Right lobe of liver (tissue), 4 donors: ENCODE data around the gene UGT8.

ENCODE experiments used
- POLR2A ChIP-seq: fragments of 450-650 bp; IDR thresholded peaks from one replicate; pipeline ENCODE4 v1.6.1; 2017; ENCODE audit warnings: antibody characterized with exemption, mild to moderate bottlenecking
- TF ChIP-seq, protein P1 (sequence below), 4 donors: fragments of 200-600 bp in 3 of 4; fragments of 450-650 bp in 1 of 4; IDR thresholded peaks; one replicate each; pipeline versions ENCODE4 v1.5.1 to v1.8.0; 2016 to 2022; ENCODE audit warnings: antibody characterized with exemption in 4 of 4, mild to moderate bottlenecking in 2 of 4
- donor health status: DM: no; HTN: no; CAD: no.
- donor health status: DM: no; HTN: no; CAD: no.
- donor health status: DM: no; HTN: yes; CAD: no.

DNA sequence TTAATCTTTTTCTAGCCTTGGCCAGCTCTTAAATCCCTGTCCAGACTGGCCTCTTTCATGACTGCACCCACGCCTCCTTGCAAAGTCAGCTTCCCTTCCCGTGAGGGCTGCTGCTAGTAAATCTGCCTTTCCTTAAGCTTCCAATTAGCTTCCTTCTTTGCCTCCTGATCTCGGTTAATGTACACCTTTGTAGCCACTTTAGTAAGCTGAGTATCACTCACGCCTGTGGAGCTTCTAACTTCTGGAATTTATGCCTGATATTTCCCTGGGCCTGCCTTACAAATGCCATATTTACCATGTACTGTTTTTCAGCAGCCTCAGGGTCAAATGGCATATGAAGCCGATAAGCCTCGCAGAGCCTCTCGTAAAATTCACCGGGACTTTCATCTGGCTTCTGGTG is 5.1 kb upstream of the UGT8 start:
- TF ChIP-seq, protein P1, sequence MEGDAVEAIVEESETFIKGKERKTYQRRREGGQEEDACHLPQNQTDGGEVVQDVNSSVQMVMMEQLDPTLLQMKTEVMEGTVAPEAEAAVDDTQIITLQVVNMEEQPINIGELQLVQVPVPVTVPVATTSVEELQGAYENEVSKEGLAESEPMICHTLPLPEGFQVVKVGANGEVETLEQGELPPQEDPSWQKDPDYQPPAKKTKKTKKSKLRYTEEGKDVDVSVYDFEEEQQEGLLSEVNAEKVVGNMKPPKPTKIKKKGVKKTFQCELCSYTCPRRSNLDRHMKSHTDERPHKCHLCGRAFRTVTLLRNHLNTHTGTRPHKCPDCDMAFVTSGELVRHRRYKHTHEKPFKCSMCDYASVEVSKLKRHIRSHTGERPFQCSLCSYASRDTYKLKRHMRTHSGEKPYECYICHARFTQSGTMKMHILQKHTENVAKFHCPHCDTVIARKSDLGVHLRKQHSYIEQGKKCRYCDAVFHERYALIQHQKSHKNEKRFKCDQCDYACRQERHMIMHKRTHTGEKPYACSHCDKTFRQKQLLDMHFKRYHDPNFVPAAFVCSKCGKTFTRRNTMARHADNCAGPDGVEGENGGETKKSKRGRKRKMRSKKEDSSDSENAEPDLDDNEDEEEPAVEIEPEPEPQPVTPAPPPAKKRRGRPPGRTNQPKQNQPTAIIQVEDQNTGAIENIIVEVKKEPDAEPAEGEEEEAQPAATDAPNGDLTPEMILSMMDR (IDR thresholded peaks at IDR 0.05): no peak
- TF ChIP-seq POLR2A: no peak
